Endothelial cell (in vitro differentiated cells): ENCODE data around the gene VPS4A. TPM values are rescaled to one million over a fixed set of nuclear protein-coding genes. Genes with fewer than 3 reads are reported as not detected.

Source experiments
- DNase-seq: peaks from one replicate; pipeline ENCODE4 v3.0.0; 2021; ENCODE audit warnings: low spot score
- H3K27ac Mint-ChIP-seq: one replicate; pipeline ENCODE4 v1.8.0; 2021; ENCODE audit warnings: mixed read lengths, inconsistent platforms; ENCODE audit not compliant: unreplicated experiment
- H3K27me3 Mint-ChIP-seq: one replicate; pipeline ENCODE4 v1.8.0; 2021; ENCODE audit warnings: mild to moderate bottlenecking, moderate library complexity, mixed read lengths, inconsistent platforms; ENCODE audit not compliant: unreplicated experiment
- H3K36me3 Mint-ChIP-seq: one replicate; pipeline ENCODE4 v1.8.0; 2021; ENCODE audit warnings: mild to moderate bottlenecking, low read depth, mixed read lengths, inconsistent platforms; ENCODE audit not compliant: unreplicated experiment
- H3K4me1 Mint-ChIP-seq: one replicate; pipeline ENCODE4 v1.8.0; 2021; ENCODE audit warnings: mild to moderate bottlenecking, mixed read lengths, inconsistent platforms; ENCODE audit not compliant: unreplicated experiment
- H3K4me3 Mint-ChIP-seq: one replicate; pipeline ENCODE4 v1.8.0; 2021; ENCODE audit warnings: mild to moderate bottlenecking, mixed read lengths, inconsistent platforms; ENCODE audit not compliant: unreplicated experiment
- H3K9me3 Mint-ChIP-seq: one replicate; pipeline ENCODE4 v1.8.0; 2021; ENCODE audit warnings: mixed read lengths, inconsistent platforms; ENCODE audit not compliant: unreplicated experiment
- total RNA-seq: library from RNA; stranded (reverse); fragmentation: NEBNext Ultra II Directional; extraction: Animal tissue kit (Norgen Biotek cat#: 25700); gene quantifications from one replicate; pipeline ENCODE4 v1.2.1, GENCODE V29; 2021; ENCODE audit not compliant: unreplicated experiment
- TF ChIP-seq, protein P1 (sequence below): fragments of 200-600 bp; sonication (generic); IDR thresholded peaks from one replicate; pipeline ENCODE4 v1.5.0; 2021; ENCODE audit warnings: antibody characterized with exemption; ENCODE audit not compliant: unreplicated experiment

The VPS4A gene
- total RNA-seq, 1 donor from 2014 or later, result 36.3 TPM

GRCh38 chr16:69322343-69322742 lies 11.2 kb downstream of the VPS4A start:
- H3K36me3 Mint-ChIP-seq, result peaks cover 49% of the 10 kb centered on the region

DNA sequence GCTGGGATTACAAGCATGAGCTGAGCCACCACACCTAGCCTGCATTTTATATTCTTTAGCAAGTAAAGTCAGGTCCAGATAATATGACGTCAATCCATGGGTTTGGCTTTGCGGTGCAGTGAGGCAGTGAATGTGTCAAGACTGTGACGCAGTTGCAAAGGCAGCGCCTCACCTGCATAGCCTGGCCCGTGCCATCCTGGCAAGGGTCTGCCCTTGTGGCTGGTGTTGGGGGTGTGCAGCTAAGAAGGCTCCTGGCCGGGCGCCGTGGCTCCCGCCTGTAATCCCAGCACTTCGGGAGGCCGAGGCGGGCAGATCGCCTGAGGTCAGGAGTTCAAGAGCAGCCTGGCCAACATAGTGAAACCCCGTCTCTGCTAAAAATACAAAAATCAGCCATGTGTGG lies 12.3 kb downstream of the VPS4A start:
- H3K36me3 Mint-ChIP-seq, result peaks cover 53% of the 10 kb centered on the region
- TF ChIP-seq, protein P1, sequence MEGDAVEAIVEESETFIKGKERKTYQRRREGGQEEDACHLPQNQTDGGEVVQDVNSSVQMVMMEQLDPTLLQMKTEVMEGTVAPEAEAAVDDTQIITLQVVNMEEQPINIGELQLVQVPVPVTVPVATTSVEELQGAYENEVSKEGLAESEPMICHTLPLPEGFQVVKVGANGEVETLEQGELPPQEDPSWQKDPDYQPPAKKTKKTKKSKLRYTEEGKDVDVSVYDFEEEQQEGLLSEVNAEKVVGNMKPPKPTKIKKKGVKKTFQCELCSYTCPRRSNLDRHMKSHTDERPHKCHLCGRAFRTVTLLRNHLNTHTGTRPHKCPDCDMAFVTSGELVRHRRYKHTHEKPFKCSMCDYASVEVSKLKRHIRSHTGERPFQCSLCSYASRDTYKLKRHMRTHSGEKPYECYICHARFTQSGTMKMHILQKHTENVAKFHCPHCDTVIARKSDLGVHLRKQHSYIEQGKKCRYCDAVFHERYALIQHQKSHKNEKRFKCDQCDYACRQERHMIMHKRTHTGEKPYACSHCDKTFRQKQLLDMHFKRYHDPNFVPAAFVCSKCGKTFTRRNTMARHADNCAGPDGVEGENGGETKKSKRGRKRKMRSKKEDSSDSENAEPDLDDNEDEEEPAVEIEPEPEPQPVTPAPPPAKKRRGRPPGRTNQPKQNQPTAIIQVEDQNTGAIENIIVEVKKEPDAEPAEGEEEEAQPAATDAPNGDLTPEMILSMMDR, result no peak

More at GRCh38 chr16:69322343-69322742, 11.2 kb downstream of the VPS4A start:
- Mint-ChIP-seq H3K4me3 (no peak overlapping the region), H3K27ac (no peak overlapping the region), H3K27me3 (peaks cover 10% of the 10 kb centered on the region), H3K4me1 (no peaks in the 10 kb centered on the region), H3K9me3 (no peaks in the 10 kb centered on the region)
- DNase-seq, result no peak
- TF ChIP-seq, protein P1, result no peak

GRCh38 chr16:69324013-69324531 lies 12.9 kb downstream of the VPS4A start:
- Mint-ChIP-seq H3K36me3 (peaks cover 51% of the 10 kb centered on the region), H3K27ac (no peak overlapping the region), H3K9me3 (no peaks in the 10 kb centered on the region), H3K4me3 (peak overlapping the region; percentile 42), H3K4me1 (peaks cover 9% of the 10 kb centered on the region), H3K27me3 (peaks cover 14% of the 10 kb centered on the region)
- no peak for DNase-seq
- TF ChIP-seq, protein P1, result no peak

More for the DNA sequence above, 12.3 kb downstream of the VPS4A start:
- Mint-ChIP-seq H3K4me3 (no peak overlapping the region), H3K4me1 (peaks cover 2% of the 10 kb centered on the region), H3K27ac (no peak overlapping the region), H3K9me3 (no peaks in the 10 kb centered on the region), H3K27me3 (peaks cover 10% of the 10 kb centered on the region)
- no peak for DNase-seq

GRCh38 chr16:69324585-69325253 lies 13.6 kb downstream of the VPS4A start:
- no peak overlapping the region for H3K27ac Mint-ChIP-seq
- peaks cover 14% of the 10 kb centered on the region for H3K27me3 Mint-ChIP-seq
- no peak for DNase-seq
- H3K36me3 Mint-ChIP-seq, result peaks cover 45% of the 10 kb centered on the region
- H3K4me1 Mint-ChIP-seq, result peaks cover 14% of the 10 kb centered on the region
- H3K4me3 Mint-ChIP-seq, result peak overlapping the region; percentile 42
- H3K9me3 Mint-ChIP-seq, result no peaks in the 10 kb centered on the region
- TF ChIP-seq, protein P1, result no peak

DNA sequence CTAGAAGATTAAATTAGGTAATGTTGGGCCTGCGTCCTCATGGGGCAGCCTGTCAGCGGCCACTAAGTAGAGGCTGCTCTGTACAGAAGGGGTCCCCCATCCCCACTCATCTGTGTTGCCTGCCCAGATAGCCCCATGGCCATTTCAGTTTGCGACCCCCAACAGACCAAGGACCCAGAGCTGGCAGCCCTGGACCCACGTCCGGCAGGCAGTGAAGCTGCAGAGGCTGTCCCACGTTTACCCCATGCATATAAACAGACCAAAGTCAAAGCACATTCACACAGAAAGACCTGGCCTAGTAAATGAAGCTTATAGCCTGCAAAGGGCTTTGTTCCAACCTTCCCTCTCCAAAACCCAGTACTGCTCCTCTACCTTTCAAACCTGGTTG lies 14.6 kb downstream of the VPS4A start:
- Mint-ChIP-seq H3K4me3 (no peak overlapping the region), H3K4me1 (peaks cover 14% of the 10 kb centered on the region), H3K27ac (no peak overlapping the region), H3K27me3 (peaks cover 12% of the 10 kb centered on the region), H3K36me3 (peaks cover 42% of the 10 kb centered on the region), H3K9me3 (no peaks in the 10 kb centered on the region)
- TF ChIP-seq, protein P1, result no peak
- no peak for DNase-seq
